PC-3 (cell line): ENCODE measurements around the gene PLOD3. TPM values are rescaled to one million over a fixed set of nuclear protein-coding genes. Genes with fewer than 3 reads are reported as not detected.

Source experiments
- ATAC-seq: fragments of 200-7000 bp; cut with Tn5 transposase; 2 replicates; pipeline ENCODE4 v1.9.1; 2020; ENCODE audit warnings: mild to moderate bottlenecking, moderate library complexity
- BruUV-seq: library from RNA; stranded (reverse); fragments of 400-500 nt; replicated peaks from 2 replicates; lab custom pipeline; 2021; lab: Mats Ljungman, UMichigan
- CTCF ChIA-PET: fragments of 300-600 bp; sonication (Branson Sonifier 250); formaldehyde crosslinking; loops from one replicate; lab custom pipeline; 2022; ENCODE audit warnings: antibody characterized with exemption; lab: Charles Lee
- POLR2A ChIA-PET: fragments of 300-600 bp; sonication (Branson Sonifier 250); formaldehyde crosslinking; loops from one replicate; lab custom pipeline; 2022; ENCODE audit warnings: antibody characterized with exemption; ENCODE audit not compliant: unreplicated experiment; lab: Charles Lee
- DNase-seq: peaks from one replicate; pipeline ENCODE4 v3.0.0-alpha.2; 2015
- H2AFZ ChIP-seq: fragments of 300-600 bp; sonication (generic); 2 replicates; pipeline ENCODE4 v1.6.0; 2016; ENCODE audit warnings: antibody characterized with exemption, low read length
- H3F3A ChIP-seq: fragments of 300-600 bp; sonication (generic); one replicate; pipeline ENCODE4 v1.6.0; 2017; ENCODE audit warnings: antibody characterized with exemption, low read length, control low read depth, mild to moderate bottlenecking; ENCODE audit not compliant: unreplicated experiment
- H3K27ac ChIP-seq: fragments of 300-600 bp; sonication (generic); 2 replicates; pipeline ENCODE4 v1.5.1; 2016; ENCODE audit warnings: mild to moderate bottlenecking, low read length
- H3K27me3 ChIP-seq: fragments of 300-600 bp; sonication (generic); 2 replicates; pipeline ENCODE4 v1.6.1; 2016; ENCODE audit warnings: low read length, mixed read lengths
- H3K36me3 ChIP-seq: fragments of 300-600 bp; sonication (generic); 2 replicates; pipeline ENCODE4 v1.6.1; 2016; ENCODE audit warnings: low read depth, mixed run types, low read length, mixed read lengths
- H3K4me1 ChIP-seq: fragments of 300-600 bp; sonication (generic); 2 replicates; pipeline ENCODE4 v1.5.1; 2016; ENCODE audit warnings: low read length; ENCODE audit not compliant: insufficient read depth
- H3K4me2 ChIP-seq: fragments of 300-600 bp; sonication (generic); 2 replicates; pipeline ENCODE4 v1.6.0; 2016; ENCODE audit warnings: low read length
- H3K4me3 ChIP-seq: fragments of 300-600 bp; sonication (generic); 2 replicates; pipeline ENCODE4 v1.5.1; 2016; ENCODE audit warnings: mild to moderate bottlenecking, low read length, mixed read lengths
- H3K79me2 ChIP-seq: fragments of 300-600 bp; sonication (generic); 2 replicates; pipeline ENCODE4 v1.6.1; 2017; ENCODE audit warnings: low read length, mixed read lengths
- H3K9ac ChIP-seq: fragments of 300-600 bp; sonication (generic); 2 replicates; pipeline ENCODE4 v1.6.0; 2016; ENCODE audit warnings: mild to moderate bottlenecking, low read length
- H3K9me2 ChIP-seq: fragments of 300-600 bp; sonication (generic); replicated peaks from 2 replicates; pipeline ENCODE4 v1.6.1; 2016; ENCODE audit warnings: mixed run types, low read length, mixed read lengths
- H3K9me3 ChIP-seq: fragments of 300-600 bp; sonication (generic); 2 replicates; pipeline ENCODE4 v1.6.1; 2016; ENCODE audit warnings: low read length, mixed read lengths
- H4K20me1 ChIP-seq: fragments of 300-600 bp; sonication (generic); 2 replicates; pipeline ENCODE4 v1.6.1; 2016; ENCODE audit warnings: low read length, mixed read lengths
- CTCF ChIP-seq: fragments of 300-600 bp; sonication (generic); conservative IDR thresholded peaks from 2 replicates; pipeline ENCODE4 v1.5.1; 2017; ENCODE audit warnings: antibody characterized with exemption, low read depth, mild to moderate bottlenecking, low read length
- EZH2 ChIP-seq: fragments of 300-600 bp; sonication (generic); IDR thresholded peaks from one replicate; pipeline ENCODE4 v1.6.1; 2017; ENCODE audit warnings: antibody characterized with exemption, mild to moderate bottlenecking, low read length; ENCODE audit not compliant: unreplicated experiment
- EZH2phosphoT487 ChIP-seq: fragments of 300-600 bp; sonication (generic); IDR thresholded peaks from 2 replicates; pipeline ENCODE4 v1.6.1; 2018; ENCODE audit warnings: mild to moderate bottlenecking, antibody characterized with exemption, low read length, borderline replicate concordance
- intact Hi-C: fragments of 100-400 bp; cut with micrococcal nuclease; formaldehyde crosslinking; loops from 2 replicates; pipeline ENCODE4 v1.9.0; 2023
- total RNA-seq: library from RNA; depleted of rRNA; stranded (reverse); fragments of >200 nt; gene quantifications from 2 replicates; pipeline ENCODE4 v1.2.3, GENCODE V29; 2014

Gene PLOD3
- total RNA-seq, 1 experiment from 2014 or later: 66.6 TPM

- Histone ChIP-seq H3F3A (no peaks in the 10 kb centered on the region), H3K4me1 (peaks cover 13% of the 10 kb centered on the region), H3K27ac (no peak overlapping the region), H3K9me3 (no peaks in the 10 kb centered on the region), H2AFZ (no peak overlapping the region), H4K20me1 (no peaks in the 10 kb centered on the region), H3K4me2 (no peak overlapping the region), H3K79me2 (peaks cover 21% of the 10 kb centered on the region), H3K36me3 (no peaks in the 10 kb centered on the region), H3K9me2 (no peaks in the 10 kb centered on the region), H3K27me3 (no peaks in the 10 kb centered on the region), H3K9ac (no peak overlapping the region), H3K4me3 (no peak overlapping the region)
- POLR2A ChIA-PET: interaction anchor here (0.6 kb wide), 1 partner anchor 23 kb away, joined by 25 read pairs; the partner anchor contains the start of gene ZNHIT1
- intact Hi-C loops: no loop called here
- CTCF ChIA-PET: no interaction called here
- no peak for TF ChIP-seq CTCF
- TF ChIP-seq EZH2: no peak
- DNase-seq (no peak), ATAC-seq (no peak)
- BruUV-seq: no TSS peak
Measured at GRCh38 chr7:101241015-101241363, 23.6 kb upstream of the PLOD3 start.

GRCh38 chr7:101240226-101241014 lies 23.0 kb upstream of the PLOD3 start:
- no peak for TF ChIP-seq EZH2phosphoT487
- no peak for TF ChIP-seq EZH2
- TF ChIP-seq CTCF: no peak
- POLR2A ChIA-PET: no interaction called here
- H3K27ac ChIP-seq: no peak overlapping the region
- H3K9me2 ChIP-seq: no peaks in the 10 kb centered on the region
- no peaks in the 10 kb centered on the region for H3F3A ChIP-seq
- no peaks in the 10 kb centered on the region for H3K9me3 ChIP-seq
- no peak overlapping the region for H3K9ac ChIP-seq
- H3K4me2 ChIP-seq: no peak overlapping the region
- H3K79me2 ChIP-seq: peaks cover 16% of the 10 kb centered on the region
- no peaks in the 10 kb centered on the region for H3K27me3 ChIP-seq
- peaks cover 10% of the 10 kb centered on the region for H3K4me1 ChIP-seq
- no peak overlapping the region for H3K4me3 ChIP-seq
- no TSS peak for BruUV-seq
- no peak for ATAC-seq
- no peaks in the 10 kb centered on the region for H3K36me3 ChIP-seq
- intact Hi-C loops: no loop called here
- CTCF ChIA-PET: no interaction called here
- H4K20me1 ChIP-seq: no peaks in the 10 kb centered on the region
- no peak for DNase-seq
- H2AFZ ChIP-seq: no peak overlapping the region

- Histone ChIP-seq H3K36me3 (no peaks in the 10 kb centered on the region), H3K79me2 (peaks cover 16% of the 10 kb centered on the region), H3K9me2 (no peaks in the 10 kb centered on the region), H3K4me2 (no peak overlapping the region), H3F3A (no peaks in the 10 kb centered on the region), H3K4me3 (no peak overlapping the region), H3K9me3 (no peaks in the 10 kb centered on the region), H4K20me1 (no peaks in the 10 kb centered on the region), H3K4me1 (peaks cover 6% of the 10 kb centered on the region), H2AFZ (no peak overlapping the region), H3K9ac (no peak overlapping the region), H3K27ac (no peak overlapping the region), H3K27me3 (no peaks in the 10 kb centered on the region)
- TF ChIP-seq CTCF (no peak), EZH2 (no peak), EZH2phosphoT487 (no peak)
- DNase-seq (no peak), ATAC-seq (no peak)
- ChIA-PET POLR2A (no interaction called here), CTCF (no interaction called here)
- BruUV-seq: no TSS peak
- intact Hi-C loops: no loop called here
Measured at GRCh38 chr7:101239951-101240220, 22.5 kb upstream of the PLOD3 start.
